GM12873 (cell line): Measurements from ENCODE around the gene ARSB.

Experiments
- CTCF ChIP-seq: IDR thresholded peaks from 2 replicates; pipeline ENCODE4 v1.5.1; 2012; ENCODE audit warnings: low read depth, mild to moderate bottlenecking, moderate library complexity, low read length, control low read depth; ENCODE audit not compliant: insufficient read depth; ENCODE audit errors: missing control alignments

The ARSB gene

GRCh38 chr5:78735834-78736463, 249.2 kb downstream of the ARSB start:
- TF ChIP-seq CTCF, result no peak

GRCh38 chr5:78734950-78735349, 250.2 kb downstream of the ARSB start:
- TF ChIP-seq CTCF, result no peak

GRCh38 chr5:78734094-78734845, 250.8 kb downstream of the ARSB start:
- TF ChIP-seq CTCF, result no peak

- TF ChIP-seq CTCF, result no peak
These were observed 253.2 kb downstream of the ARSB start for GRCh38 chr5:78731884-78732283.

- TF ChIP-seq CTCF, result no peak
These were observed 254.6 kb downstream of the ARSB start for GRCh38 chr5:78730300-78731094.

- TF ChIP-seq CTCF, result no peak
These were observed 257.0 kb downstream of the ARSB start for GRCh38 chr5:78727786-78728761.
